ENCODE results near the gene ARHGEF16.

The ARHGEF16 gene

GRCh38 chr1:3468236-3469103 is 14.0 kb downstream of the ARHGEF16 start:
- DNase-seq (ENCODE audit: low spot score): no peak

GRCh38 chr1:3469104-3469848 is 14.8 kb downstream of the ARHGEF16 start:
- DNase-seq (ENCODE audit: low spot score): no peak

- DNase-seq (ENCODE audit: low spot score): no peak
Observed at GRCh38 chr1:3469849-3470649, 15.6 kb downstream of the ARHGEF16 start.

GRCh38 chr1:3470650-3471355 is 16.3 kb downstream of the ARHGEF16 start:
- DNase-seq (ENCODE audit: low spot score): no peak

- DNase-seq (ENCODE audit: low spot score): peak; percentile 47
Observed at GRCh38 chr1:3471356-3472087, 17.1 kb downstream of the ARHGEF16 start.

- no peak for DNase-seq (ENCODE audit: low spot score)
Observed at GRCh38 chr1:3472088-3472850, 17.8 kb downstream of the ARHGEF16 start.

GRCh38 chr1:3472906-3473305 is 18.4 kb downstream of the ARHGEF16 start:
- DNase-seq (ENCODE audit: low spot score): no peak

- DNase-seq (ENCODE audit: low spot score): no peak
Observed at GRCh38 chr1:3473381-3473844, 18.9 kb downstream of the ARHGEF16 start.

GRCh38 chr1:3474016-3474415 is 19.6 kb downstream of the ARHGEF16 start:
- no peak for DNase-seq (ENCODE audit: low spot score)

- no peak for DNase-seq (ENCODE audit: low spot score)
Observed at GRCh38 chr1:3474421-3474820, 20.0 kb downstream of the ARHGEF16 start.

- no peak for DNase-seq (ENCODE audit: low spot score)
Observed at GRCh38 chr1:3475839-3476573, 21.5 kb downstream of the ARHGEF16 start.

- DNase-seq (ENCODE audit: low spot score): no peak
Observed at GRCh38 chr1:3476666-3477065, 22.2 kb downstream of the ARHGEF16 start.

- no peak for DNase-seq (ENCODE audit: low spot score)
Observed at GRCh38 chr1:3477241-3477995, 23.0 kb downstream of the ARHGEF16 start.

GRCh38 chr1:3478187-3478586 is 23.7 kb downstream of the ARHGEF16 start:
- no peak for DNase-seq (ENCODE audit: low spot score)

- no peak for DNase-seq (ENCODE audit: low spot score)
Observed at GRCh38 chr1:3479511-3480368, 25.3 kb downstream of the ARHGEF16 start.

- no peak for DNase-seq (ENCODE audit: low spot score)
Observed at GRCh38 chr1:3480369-3480719, 25.9 kb downstream of the ARHGEF16 start.

GRCh38 chr1:3481046-3481445 is 26.6 kb downstream of the ARHGEF16 start:
- no peak for DNase-seq (ENCODE audit: low spot score)

- no peak for DNase-seq (ENCODE audit: low spot score)
Observed at GRCh38 chr1:3481836-3482375, 27.4 kb downstream of the ARHGEF16 start.
